Choroid plexus epithelial cell (primary cell): ENCODE results near the gene MPZL1.

Source experiments
- DNase-seq: peaks from one replicate; pipeline ENCODE4 v3.0.0-alpha.2; 2010; ENCODE audit warnings: low read depth
- H3K4me3 ChIP-seq: 2 replicates; pipeline ENCODE4 v1.5.1; 2011; ENCODE audit warnings: low read depth, mild to moderate bottlenecking, control low read depth, low read length, moderate library complexity
- CTCF ChIP-seq: conservative IDR thresholded peaks from 2 replicates; pipeline ENCODE4 v1.5.1; 2011; ENCODE audit warnings: low read depth, mild to moderate bottlenecking, control low read depth, inconsistent platforms, low read length, moderate library complexity

Gene MPZL1

GRCh38 chr1:167833904-167834303 is 112.1 kb downstream of the MPZL1 start:
- no peak for DNase-seq
- no peak for TF ChIP-seq CTCF
- H3K4me3 ChIP-seq = no peak overlapping the region

GRCh38 chr1:167836197-167836596 is 114.4 kb downstream of the MPZL1 start:
- no peak overlapping the region for H3K4me3 ChIP-seq
- no peak for TF ChIP-seq CTCF
- DNase-seq = no peak

GRCh38 chr1:167837326-167837725 is 115.5 kb downstream of the MPZL1 start:
- no peak for TF ChIP-seq CTCF
- DNase-seq = no peak
- H3K4me3 ChIP-seq = no peak overlapping the region

- DNase-seq = no peak
- H3K4me3 ChIP-seq = no peak overlapping the region
- TF ChIP-seq CTCF = no peak
Measured at GRCh38 chr1:167839009-167839408, 117.2 kb downstream of the MPZL1 start.
